CD14-positive monocyte (primary cell): ENCODE data around the gene MYPN. TPM values are rescaled to one million over a fixed set of nuclear protein-coding genes. Genes with fewer than 3 reads are reported as not detected.
A peak's percentile ranks its signal among the peaks of the same experiment; 100 is the strongest.

Experiments used
- DNase-seq, 3 donors: peaks; one replicate each; pipeline ENCODE4 v3.0.0-alpha.2; 2011 to 2022
- H2AFZ ChIP-seq: 2 replicates; pipeline ENCODE4 v1.6.0; 2012; ENCODE audit warnings: mild to moderate bottlenecking, low read depth, low read length, inconsistent platforms; ENCODE audit not compliant: insufficient read depth, poor library complexity, severe bottlenecking
- H3K27ac ChIP-seq, 2 donors: 1 replicate in 1 of 2; 2 replicates in 1 of 2; pipeline ENCODE4 v1.5.1; 2012 to 2013; ENCODE audit warnings: low read length in 2 of 2, control low read depth in 1 of 2, inconsistent platforms in 1 of 2, low read depth in 1 of 2, mild to moderate bottlenecking in 1 of 2
- H3K27me3 ChIP-seq, 2 donors: one replicate each; pipeline versions ENCODE4 v1.6.0 to v1.6.1; 2011 to 2013; ENCODE audit warnings: low read length in 2 of 2; ENCODE audit not compliant: control insufficient read depth in 2 of 2, insufficient read depth in 2 of 2
- H3K36me3 ChIP-seq, 2 donors: replicated peaks in 1 of 2; 1 replicate in 1 of 2; 2 replicates in 1 of 2; pipeline versions ENCODE4 v1.5.1 to v1.6.1; 2012 to 2013; ENCODE audit warnings: low read length in 2 of 2, control low read depth in 1 of 2, inconsistent platforms in 1 of 2, mild to moderate bottlenecking in 1 of 2; ENCODE audit not compliant: insufficient read depth in 2 of 2, control insufficient read depth in 1 of 2
- H3K4me1 ChIP-seq, 2 donors: 1 replicate in 1 of 2; 2 replicates in 1 of 2; pipeline versions ENCODE4 v1.5.1 to v1.6.1; 2012 to 2013; ENCODE audit warnings: low read length in 2 of 2, control low read depth in 1 of 2, inconsistent platforms in 1 of 2, mild to moderate bottlenecking in 1 of 2, moderate library complexity in 1 of 2; ENCODE audit not compliant: insufficient read depth in 2 of 2, control insufficient read depth in 1 of 2
- H3K4me2 ChIP-seq: replicated peaks from 2 replicates; pipeline ENCODE3; 2012; ENCODE audit warnings: low read length, moderate library complexity, mild to moderate bottlenecking; ENCODE audit not compliant: poor library complexity, severe bottlenecking; ENCODE audit errors: extremely low read depth
- H3K4me3 ChIP-seq, 3 experiments: fragments of 200-600 bp in 1 of 3; sonication (generic) in 1 of 3; replicated peaks in 1 of 3; 1 replicate in 2 of 3; 2 replicates in 1 of 3; pipeline ENCODE4 v1.5.1; 2011 to 2013; ENCODE audit warnings: low read length in 3 of 3, mild to moderate bottlenecking in 3 of 3, control low read depth in 2 of 3, low read depth in 2 of 3, inconsistent platforms in 1 of 3, moderate library complexity in 1 of 3
- H3K79me2 ChIP-seq: 2 replicates; pipeline ENCODE4 v1.6.0; 2012; ENCODE audit warnings: mild to moderate bottlenecking, control low read depth, inconsistent platforms, low read length, moderate library complexity; ENCODE audit not compliant: insufficient read depth
- H3K9ac ChIP-seq: 2 replicates; pipeline ENCODE4 v1.6.0; 2017; ENCODE audit warnings: low read length, mild to moderate bottlenecking; ENCODE audit not compliant: insufficient read depth, poor library complexity, severe bottlenecking
- H3K9me3 ChIP-seq, 2 donors: replicated peaks in 1 of 2; 1 replicate in 1 of 2; 2 replicates in 1 of 2; pipeline versions ENCODE4 v1.5.1 to v1.6.1; 2012 to 2013; ENCODE audit warnings: low read length in 2 of 2, control low read depth in 1 of 2; ENCODE audit not compliant: control insufficient read depth in 1 of 2, insufficient read depth in 1 of 2
- H4K20me1 ChIP-seq: 2 replicates; pipeline ENCODE4 v1.6.0; 2012; ENCODE audit warnings: mild to moderate bottlenecking, low read length, control low read depth, moderate library complexity; ENCODE audit not compliant: insufficient read depth
- H3K27ac Mint-ChIP-seq, 7 donors: one replicate each; pipeline ENCODE4 v1.8.0; 2020; ENCODE audit warnings: mild to moderate bottlenecking in 7 of 7, mixed read lengths in 7 of 7, moderate library complexity in 6 of 7, inconsistent platforms in 2 of 7
- H3K27me3 Mint-ChIP-seq, 3 donors: one replicate each; pipeline ENCODE4 v1.8.0; 2021 to 2022; ENCODE audit warnings: low read depth in 3 of 3, mild to moderate bottlenecking in 3 of 3, mixed read lengths in 3 of 3, moderate library complexity in 3 of 3, inconsistent platforms in 1 of 3
- H3K36me3 Mint-ChIP-seq, 2 donors: one replicate each; pipeline ENCODE4 v1.8.0; 2020; ENCODE audit warnings: mixed read lengths in 2 of 2, inconsistent platforms in 1 of 2, mild to moderate bottlenecking in 1 of 2
- H3K4me1 Mint-ChIP-seq: one replicate; pipeline ENCODE4 v1.8.0; 2020; ENCODE audit warnings: mild to moderate bottlenecking, mixed read lengths
- H3K4me3 Mint-ChIP-seq, 2 donors: one replicate each; pipeline ENCODE4 v1.8.0; 2020; ENCODE audit warnings: mild to moderate bottlenecking in 2 of 2, mixed read lengths in 2 of 2, moderate library complexity in 1 of 2
- H3K9me3 Mint-ChIP-seq, 7 donors: one replicate each; pipeline ENCODE4 v1.8.0; 2020 to 2022; ENCODE audit warnings: mixed read lengths in 7 of 7, mild to moderate bottlenecking in 6 of 7, moderate library complexity in 6 of 7, inconsistent platforms in 2 of 7
- WGBS: methylation state at CpG from one replicate; pipeline ENCODE4 v1.1.5; 2013; ENCODE audit warnings: missing lambda C conversion rate; ENCODE audit not compliant: insufficient coverage; 5-methylcytosine and 5-hydroxymethylcytosine counted together
- intact Hi-C, 2 donors: fragments of 100-400 bp; cut with micrococcal nuclease; formaldehyde crosslinking; loops; one replicate each; pipeline versions ENCODE4 v1.15.0 to v1.15.1; 2023
- polyA plus RNA-seq, 3 donors: library from polyadenylated mRNA; depleted of rRNA in 1 of 3; unstranded in 2 of 3; stranded (reverse) in 1 of 3; fragments of 300-500 nt in 2 of 3; fragments of >200 nt in 1 of 3; fragmentation: Illumina TruSeq in 2 of 3; gene quantifications; 1 replicate in 2 of 3; 2 replicates in 1 of 3; pipeline ENCODE4 v1.2.3, GENCODE V29; 2012 to 2021
- TF ChIP-seq, protein P1 (sequence below): fragments of 200-600 bp; IDR thresholded peaks from one replicate; pipeline ENCODE4 v1.8.0; 2022; ENCODE audit warnings: antibody characterized with exemption, mild to moderate bottlenecking

MYPN gene
- polyA plus RNA-seq, 3 donors = not detected

- no peaks in the 10 kb centered on the region for H3K4me1 ChIP-seq
- no peaks in the 10 kb centered on the region for H4K20me1 ChIP-seq
- no peak overlapping the region for H2AFZ ChIP-seq
- Mint-ChIP-seq H3K4me1 (peaks cover 7% of the 10 kb centered on the region), H3K27me3 (peaks cover 0 to 1% (median 0%) of the 10 kb centered on the region in 3 donors), H3K27ac (no peak overlapping the region), H3K4me3 (no peak overlapping the region), H3K9me3 (no peaks in the 10 kb centered on the region), H3K36me3 (no peaks in the 10 kb centered on the region)
- H3K4me3 ChIP-seq = no peak overlapping the region
- no peaks in the 10 kb centered on the region for H3K27me3 ChIP-seq
- 93% methylated on average over 5 of the region's 7 CpGs for WGBS
- H3K27ac ChIP-seq = no peak overlapping the region
- no peak overlapping the region for H3K4me2 ChIP-seq
- TF ChIP-seq, protein P1, sequence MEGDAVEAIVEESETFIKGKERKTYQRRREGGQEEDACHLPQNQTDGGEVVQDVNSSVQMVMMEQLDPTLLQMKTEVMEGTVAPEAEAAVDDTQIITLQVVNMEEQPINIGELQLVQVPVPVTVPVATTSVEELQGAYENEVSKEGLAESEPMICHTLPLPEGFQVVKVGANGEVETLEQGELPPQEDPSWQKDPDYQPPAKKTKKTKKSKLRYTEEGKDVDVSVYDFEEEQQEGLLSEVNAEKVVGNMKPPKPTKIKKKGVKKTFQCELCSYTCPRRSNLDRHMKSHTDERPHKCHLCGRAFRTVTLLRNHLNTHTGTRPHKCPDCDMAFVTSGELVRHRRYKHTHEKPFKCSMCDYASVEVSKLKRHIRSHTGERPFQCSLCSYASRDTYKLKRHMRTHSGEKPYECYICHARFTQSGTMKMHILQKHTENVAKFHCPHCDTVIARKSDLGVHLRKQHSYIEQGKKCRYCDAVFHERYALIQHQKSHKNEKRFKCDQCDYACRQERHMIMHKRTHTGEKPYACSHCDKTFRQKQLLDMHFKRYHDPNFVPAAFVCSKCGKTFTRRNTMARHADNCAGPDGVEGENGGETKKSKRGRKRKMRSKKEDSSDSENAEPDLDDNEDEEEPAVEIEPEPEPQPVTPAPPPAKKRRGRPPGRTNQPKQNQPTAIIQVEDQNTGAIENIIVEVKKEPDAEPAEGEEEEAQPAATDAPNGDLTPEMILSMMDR = no peak
- H3K79me2 ChIP-seq = no peaks in the 10 kb centered on the region
- H3K36me3 ChIP-seq = no peaks in the 10 kb centered on the region
- no peaks in the 10 kb centered on the region for H3K9me3 ChIP-seq
- intact Hi-C loops = no loop called here
- H3K9ac ChIP-seq = no peak overlapping the region
- no peak for DNase-seq
Observed at GRCh38 chr10:68251151-68251550, 141.9 kb downstream of the MYPN start.

DNA sequence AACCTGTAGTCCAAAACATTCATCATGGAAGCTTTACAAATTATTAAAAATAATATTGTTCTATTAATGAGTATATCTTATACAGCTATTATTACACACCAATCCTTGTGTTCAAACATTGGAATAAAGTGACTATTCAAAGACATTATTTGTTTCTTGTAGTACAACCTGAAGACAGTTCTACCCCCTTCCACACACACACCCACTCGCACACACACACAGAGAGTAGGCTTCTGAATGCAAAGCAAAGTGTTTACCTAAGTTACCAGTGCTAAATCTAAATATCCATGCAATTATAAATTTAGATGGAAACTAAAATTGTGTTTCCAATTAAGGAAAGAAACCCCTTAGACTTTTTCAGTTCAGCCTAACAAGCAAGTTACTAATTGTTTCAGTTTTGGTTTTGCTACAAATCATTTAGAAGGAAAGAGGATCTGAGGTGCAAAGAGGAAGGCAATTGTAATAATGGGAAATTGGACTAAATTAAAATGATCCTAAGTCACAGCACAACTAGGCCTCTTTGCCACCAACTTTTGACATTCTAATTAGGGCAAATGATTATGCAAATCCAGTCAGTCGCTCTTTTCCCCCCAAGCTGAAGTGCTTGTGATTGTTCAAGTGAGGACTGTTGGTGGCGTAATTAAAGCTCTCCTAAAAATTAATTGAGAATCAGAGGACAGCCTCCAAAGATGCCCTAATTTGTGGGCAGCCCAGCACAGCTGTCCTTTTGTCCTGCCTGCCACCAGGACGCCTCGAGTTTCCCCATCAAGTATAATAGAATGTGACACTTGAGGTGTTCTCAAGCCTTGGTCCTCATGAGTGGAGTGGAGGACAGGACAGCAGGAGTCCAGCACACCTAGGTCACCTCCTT, 142.6 kb downstream of the MYPN start:
- peaks cover 7% of the 10 kb centered on the region for H3K4me1 Mint-ChIP-seq
- Histone ChIP-seq H3K27ac (peak overlapping the region in 1 of 2 donors; percentile 13), H4K20me1 (no peaks in the 10 kb centered on the region), H3K79me2 (no peaks in the 10 kb centered on the region), H3K9me3 (no peaks in the 10 kb centered on the region), H2AFZ (no peak overlapping the region), H3K4me2 (no peak overlapping the region), H3K9ac (no peak overlapping the region), H3K4me1 (no peaks in the 10 kb centered on the region), H3K36me3 (no peaks in the 10 kb centered on the region), H3K4me3 (no peak overlapping the region), H3K27me3 (no peaks in the 10 kb centered on the region)
- intact Hi-C loops = no loop called here
- H3K9me3 Mint-ChIP-seq = no peaks in the 10 kb centered on the region
- DNase-seq = no peak
- H3K27me3 Mint-ChIP-seq = peaks cover 0 to 2% (median 0%) of the 10 kb centered on the region in 3 donors
- peak overlapping the region in 1 of 7 donors; percentile 26 for H3K27ac Mint-ChIP-seq
- 87% methylated on average over 3 of the region's 5 CpGs for WGBS
- no peaks in the 10 kb centered on the region for H3K36me3 Mint-ChIP-seq
- H3K4me3 Mint-ChIP-seq = no peak overlapping the region
- TF ChIP-seq, protein P1 = no peak
